Esophagus squamous epithelium (tissue), 5 donors: Measurements from ENCODE around the gene APOBEC3C. TPM values are rescaled to one million over a fixed set of nuclear protein-coding genes. Genes with fewer than 3 reads are reported as not detected.
A peak's percentile ranks its signal among the peaks of the same experiment; 100 is the strongest.
"Not testable (repeated sequence)": the region's sequence is repeated elsewhere in the genome, so short reads cannot be mapped to it uniquely, and the experiment has no call there.

Experiments
- DNase-seq: peaks from one replicate; lab custom pipeline; 2025; lab: John Stamatoyannopoulos, UW
- H3K27ac ChIP-seq, 4 donors: fragments of 200-600 bp; sonication (generic); one replicate each; pipeline ENCODE4 v1.5.1; 2016 to 2019; ENCODE audit warnings: mild to moderate bottlenecking in 1 of 4
- H3K27me3 ChIP-seq, 4 donors: fragments of 200-600 bp; sonication (generic); 1 replicate in 3 of 4; 2 replicates in 1 of 4; pipeline versions ENCODE4 v1.5.1 to v1.6.0; 2017 to 2021; ENCODE audit warnings: antibody characterized with exemption in 1 of 4
- H3K36me3 ChIP-seq, 3 donors: fragments of 200-600 bp; sonication (generic); one replicate each; pipeline ENCODE4 v1.5.1; 2016 to 2019
- H3K4me1 ChIP-seq, 3 donors: fragments of 200-600 bp; sonication (generic); one replicate each; pipeline ENCODE4 v1.5.1; 2017 to 2019
- H3K4me3 ChIP-seq, 4 donors: fragments of 200-600 bp; sonication (generic); 1 replicate in 3 of 4; 2 replicates in 1 of 4; pipeline ENCODE4 v1.5.1; 2016 to 2019; ENCODE audit warnings: mild to moderate bottlenecking in 2 of 4, moderate library complexity in 1 of 4
- H3K9me3 ChIP-seq, 3 donors: fragments of 200-600 bp; sonication (generic); one replicate each; pipeline ENCODE4 v1.5.1; 2016 to 2019
- POLR2A ChIP-seq, 4 donors: fragments of 450-650 bp; IDR thresholded peaks; one replicate each; pipeline ENCODE4 v1.6.1; 2017; ENCODE audit warnings: antibody characterized with exemption in 4 of 4, mild to moderate bottlenecking in 4 of 4, moderate library complexity in 3 of 4
- WGBS, 2 donors: methylation state at CpG; one replicate each; pipeline ENCODE4 v1.1.5; 2018; 5-methylcytosine and 5-hydroxymethylcytosine counted together
- intact Hi-C: fragments of 100-400 bp; cut with DNase I; formaldehyde crosslinking; loops from one replicate; pipeline ENCODE4 v1.15.0; 2022
- total RNA-seq, 4 donors: library from RNA; depleted of rRNA; stranded (reverse); fragments of >200 nt; gene quantifications; one replicate each; pipeline ENCODE4 v1.1.0, GENCODE V29; 2016
- TF ChIP-seq, protein P1 (sequence below), 6 experiments: fragments of 450-650 bp in 4 of 6; fragments of 200-600 bp in 2 of 6; sonication (generic) in 2 of 6; IDR thresholded peaks; one replicate each; pipeline ENCODE4 v1.5.1; 2016 to 2019; ENCODE audit warnings: antibody characterized with exemption in 6 of 6, mild to moderate bottlenecking in 4 of 6, moderate library complexity in 4 of 6
- donor health status: DM: yes; HTN: yes; CAD: no.

Gene APOBEC3C
- total RNA-seq, 4 donors from 2014 or later = 7.6 to 20.3 (median 9.0) TPM

DNA sequence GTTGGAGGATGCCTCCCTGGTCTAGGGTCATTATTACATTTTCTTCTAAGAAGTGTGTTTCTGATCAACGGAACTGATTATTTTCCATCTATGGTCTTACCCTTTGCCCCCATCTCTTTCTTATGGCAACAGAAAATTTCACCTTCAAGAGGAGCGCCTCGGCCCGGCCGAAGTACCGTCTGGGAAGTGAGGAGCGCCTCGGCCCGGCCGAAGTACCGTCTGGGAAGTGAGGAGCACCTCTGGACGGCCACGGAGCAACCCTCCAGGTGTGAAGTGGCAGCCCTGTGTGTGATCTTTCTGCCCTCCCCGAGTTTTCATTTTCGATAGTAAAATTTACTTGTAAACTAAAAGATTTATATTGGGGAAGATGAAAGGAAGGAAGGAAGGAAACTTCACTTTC is 3.1 kb upstream of the APOBEC3C start:
- Histone ChIP-seq H3K4me1 (peaks cover 5 to 42% (median 21%) of the 10 kb centered on the region in 3 donors), H3K36me3 (no peaks in the 10 kb centered on the region), H3K27me3 (no peaks in the 10 kb centered on the region), H3K4me3 (no peak overlapping the region), H3K27ac (no peak overlapping the region), H3K9me3 (no peaks in the 10 kb centered on the region)
- no peak for DNase-seq
- intact Hi-C loops = no loop called here
- TF ChIP-seq POLR2A (IDR thresholded peaks at IDR 0.05) = no peak
- TF ChIP-seq, protein P1, sequence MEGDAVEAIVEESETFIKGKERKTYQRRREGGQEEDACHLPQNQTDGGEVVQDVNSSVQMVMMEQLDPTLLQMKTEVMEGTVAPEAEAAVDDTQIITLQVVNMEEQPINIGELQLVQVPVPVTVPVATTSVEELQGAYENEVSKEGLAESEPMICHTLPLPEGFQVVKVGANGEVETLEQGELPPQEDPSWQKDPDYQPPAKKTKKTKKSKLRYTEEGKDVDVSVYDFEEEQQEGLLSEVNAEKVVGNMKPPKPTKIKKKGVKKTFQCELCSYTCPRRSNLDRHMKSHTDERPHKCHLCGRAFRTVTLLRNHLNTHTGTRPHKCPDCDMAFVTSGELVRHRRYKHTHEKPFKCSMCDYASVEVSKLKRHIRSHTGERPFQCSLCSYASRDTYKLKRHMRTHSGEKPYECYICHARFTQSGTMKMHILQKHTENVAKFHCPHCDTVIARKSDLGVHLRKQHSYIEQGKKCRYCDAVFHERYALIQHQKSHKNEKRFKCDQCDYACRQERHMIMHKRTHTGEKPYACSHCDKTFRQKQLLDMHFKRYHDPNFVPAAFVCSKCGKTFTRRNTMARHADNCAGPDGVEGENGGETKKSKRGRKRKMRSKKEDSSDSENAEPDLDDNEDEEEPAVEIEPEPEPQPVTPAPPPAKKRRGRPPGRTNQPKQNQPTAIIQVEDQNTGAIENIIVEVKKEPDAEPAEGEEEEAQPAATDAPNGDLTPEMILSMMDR (IDR thresholded peaks at IDR 0.05) = no peak
- WGBS, 2 donors = 69 to 74% methylated on average over 2 to 10 of the region's 15 CpGs

DNA sequence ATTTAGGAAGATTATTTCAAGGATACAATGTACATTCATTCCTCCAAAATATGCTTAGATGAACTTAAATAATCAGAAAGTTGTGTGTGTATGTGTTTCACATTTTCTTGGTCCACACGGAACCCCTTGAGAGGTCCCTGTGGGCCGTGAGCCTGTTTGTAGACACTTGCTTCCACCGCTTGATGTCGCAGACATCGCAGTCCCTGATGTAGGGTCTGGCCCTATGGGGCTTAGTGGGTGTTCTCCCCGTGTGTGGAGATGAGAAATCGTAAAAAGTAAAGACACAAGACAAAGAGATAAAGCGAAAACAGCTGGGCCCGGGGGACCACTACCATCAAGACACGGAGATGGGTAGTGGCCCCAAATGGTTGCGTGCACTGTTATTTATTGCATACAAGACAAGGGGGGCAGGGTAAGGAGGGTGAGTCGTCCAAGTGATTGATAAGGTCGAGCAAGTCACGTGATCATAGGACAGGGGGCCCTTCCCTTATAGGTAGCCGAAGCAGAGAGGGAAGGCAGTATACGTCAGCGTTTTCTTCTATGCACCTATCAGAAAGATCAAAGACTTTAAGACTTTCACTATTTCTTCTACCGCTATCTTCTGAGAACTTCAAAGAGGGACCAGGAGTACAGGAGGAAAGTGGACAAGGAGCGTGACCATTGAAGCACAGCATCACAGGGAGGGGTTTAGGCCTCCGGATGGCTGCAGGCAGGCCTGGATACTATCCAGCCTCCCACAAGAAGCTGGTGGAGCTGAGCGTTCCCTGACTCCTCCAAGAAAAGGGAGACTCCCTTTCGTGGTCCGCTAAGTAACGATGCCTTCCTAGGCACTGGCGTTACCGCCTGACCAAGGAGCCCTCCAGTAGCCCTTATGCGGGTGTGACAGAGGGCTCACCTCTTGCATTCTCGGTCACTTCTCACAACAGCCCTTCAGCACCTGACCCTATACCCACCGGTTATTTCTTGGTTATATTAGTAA is 1.2 kb upstream of the APOBEC3C start:
- Histone ChIP-seq H3K4me1 (peaks cover 5 to 43% (median 21%) of the 10 kb centered on the region in 3 donors), H3K4me3 (no peak overlapping the region), H3K36me3 (peaks cover 0 to 2% (median 0%) of the 10 kb centered on the region in 3 donors), H3K27me3 (no peaks in the 10 kb centered on the region), H3K27ac (no peak overlapping the region), H3K9me3 (no peaks in the 10 kb centered on the region)
- DNase-seq = no peak
- intact Hi-C loops = no loop called here
- TF ChIP-seq, protein P1 (IDR thresholded peaks at IDR 0.05) = no peak
- no peak for TF ChIP-seq POLR2A (IDR thresholded peaks at IDR 0.05)
- 76 to 85% methylated on average over 28 to 29 of the region's 29 CpGs for WGBS, 2 donors

DNA sequence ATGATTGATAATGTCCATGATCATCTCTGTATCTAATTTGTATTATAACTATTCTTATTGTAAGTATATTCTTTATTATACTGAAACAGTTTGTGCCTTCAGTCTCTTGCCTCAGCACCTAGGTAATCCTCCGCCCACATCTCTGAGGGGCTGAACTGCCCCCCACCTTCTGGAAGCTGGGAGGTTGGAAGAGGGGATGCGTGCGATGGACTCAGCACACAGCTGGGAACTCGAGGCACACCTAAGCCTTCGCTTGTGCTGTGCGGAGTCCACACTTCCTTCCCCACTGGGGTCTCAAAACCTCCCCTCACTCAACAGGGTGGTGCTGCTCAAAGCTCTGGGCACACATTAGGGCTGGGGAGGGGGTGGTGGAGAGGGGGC is 506 bp upstream of the APOBEC3C start:
- H3K36me3 ChIP-seq, intact Hi-C loops, H3K27me3 ChIP-seq, H3K9me3 ChIP-seq, DNase-seq: not testable (repeated sequence)
- Histone ChIP-seq H3K4me3 (peak overlapping the region; percentile 45 to 64 (median 56)), H3K27ac (peak overlapping the region; percentile 89 to 93 (median 92)), H3K4me1 (peaks cover 5 to 43% (median 21%) of the 10 kb centered on the region in 3 donors)
- 56 to 72% methylated on average over 6 of the region's 6 CpGs for WGBS, 2 donors

DNA sequence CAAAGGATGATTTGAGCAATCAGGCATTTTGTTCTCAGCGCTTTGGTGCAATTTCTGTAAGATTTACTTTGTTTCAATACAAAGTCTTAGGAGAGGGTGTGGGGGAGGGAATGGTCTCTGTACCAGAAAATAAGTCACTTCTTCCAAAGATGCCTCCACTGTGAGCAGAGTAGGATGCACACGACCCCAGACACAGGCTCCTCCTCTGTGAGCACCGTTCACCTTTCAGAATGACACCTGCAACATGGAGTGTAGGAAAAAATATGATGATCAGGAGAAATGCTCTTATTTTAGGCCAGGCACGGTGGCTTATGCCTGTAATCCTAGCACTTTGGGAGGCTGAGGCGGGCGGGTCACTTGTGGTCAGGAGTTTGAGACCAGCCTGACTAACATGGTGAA is 665 bp downstream of the APOBEC3C start:
- H3K9me3 ChIP-seq, intact Hi-C loops: not testable (repeated sequence)
- WGBS, 2 donors = 13 to 20% methylated on average over 5 to 6 of the region's 6 CpGs

DNA sequence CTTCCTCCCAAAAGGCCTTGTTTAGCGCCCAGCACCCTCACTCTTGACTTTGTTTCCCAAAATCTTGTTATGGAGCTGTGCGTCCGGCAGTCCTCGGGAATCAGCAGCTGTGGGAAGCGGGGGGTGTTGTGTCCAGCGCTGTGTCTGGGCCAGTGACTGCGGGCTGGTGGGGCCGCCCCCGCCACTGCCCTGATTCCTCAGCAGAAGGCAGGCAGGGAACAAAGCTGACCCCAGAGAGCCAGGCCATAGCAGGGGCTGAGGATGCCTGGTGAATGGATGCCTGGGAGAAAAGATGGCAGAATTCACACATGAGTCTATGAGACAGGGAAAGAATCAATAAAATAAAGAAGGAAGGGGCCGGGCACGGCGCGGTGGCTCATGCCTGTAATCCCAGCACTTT is 2.5 kb downstream of the APOBEC3C start:
- H3K27ac ChIP-seq = no peak overlapping the region
- H3K27me3 ChIP-seq = no peaks in the 10 kb centered on the region
- no peak overlapping the region for H3K4me3 ChIP-seq
- no peak for DNase-seq
- peaks cover 5 to 58% (median 26%) of the 10 kb centered on the region in 3 donors for H3K4me1 ChIP-seq
- 91 to 100% methylated on average over 5 of the region's 13 CpGs for WGBS, 2 donors
- peaks cover 0 to 10% (median 0%) of the 10 kb centered on the region in 3 donors for H3K36me3 ChIP-seq
- no peaks in the 10 kb centered on the region for H3K9me3 ChIP-seq
- TF ChIP-seq, protein P1 (IDR thresholded peaks at IDR 0.05) = no peak
- no peak for TF ChIP-seq POLR2A (IDR thresholded peaks at IDR 0.05)
- intact Hi-C loops = no loop called here

More for the DNA sequence above, 665 bp downstream of the APOBEC3C start:
- H3K27me3 ChIP-seq, DNase-seq: not testable (repeated sequence)
- Histone ChIP-seq H3K4me1 (peaks cover 5 to 43% (median 21%) of the 10 kb centered on the region in 3 donors), H3K36me3 (peaks cover 0 to 10% (median 0%) of the 10 kb centered on the region in 3 donors), H3K27ac (peak overlapping the region; percentile 89 to 93 (median 92)), H3K4me3 (peak overlapping the region; percentile 45 to 64 (median 56))
